A673 (cell line): ENCODE results near the gene ISG15. TPM values are rescaled to one million over a fixed set of nuclear protein-coding genes. Genes with fewer than 3 reads are reported as not detected.

Experiments
- Bru-seq: library from RNA; stranded (reverse); fragments of 400-500 nt; gene quantifications from one replicate; lab custom pipeline; 2021; lab: Mats Ljungman, UMichigan
- BruChase-seq, 2 experiments: library from RNA; stranded (reverse); fragments of 400-500 nt; gene quantifications; one replicate each; lab custom pipeline; 2021; lab: Mats Ljungman, UMichigan
- BruUV-seq: library from RNA; stranded (reverse); fragments of 400-500 nt; replicated peaks from 2 replicates; lab custom pipeline; 2021; lab: Mats Ljungman, UMichigan
- CTCF ChIA-PET: fragments of 300-600 bp; sonication (Branson Sonifier 250); formaldehyde crosslinking; loops from one replicate; lab custom pipeline; 2022; ENCODE audit warnings: antibody characterized with exemption; lab: Charles Lee
- POLR2A ChIA-PET: fragments of 300-600 bp; sonication (Branson Sonifier 250); formaldehyde crosslinking; loops from one replicate; lab custom pipeline; 2022; ENCODE audit warnings: antibody characterized with exemption; ENCODE audit not compliant: low non-redundant PET; lab: Charles Lee
- DNase-seq: peaks from one replicate; pipeline ENCODE4 v3.0.0-alpha.2; 2015; ENCODE audit warnings: low spot score
- H3K27ac ChIP-seq: fragments of 200-600 bp; sonication (generic); 2 replicates; pipeline ENCODE4 v1.5.1; 2016; ENCODE audit warnings: mixed run types, low read depth, mild to moderate bottlenecking, mixed read lengths, antibody characterized with exemption, low read length; ENCODE audit not compliant: poor library complexity, severe bottlenecking
- H3K27me3 ChIP-seq: fragments of 200-600 bp; sonication (generic); replicated peaks from 2 replicates; pipeline ENCODE4 v1.6.1; 2017; ENCODE audit warnings: mixed run types, low read depth, mild to moderate bottlenecking, mixed read lengths, antibody characterized with exemption, low read length; ENCODE audit not compliant: insufficient read depth, poor library complexity
- H3K36me3 ChIP-seq: fragments of 200-600 bp; sonication (generic); 2 replicates; pipeline ENCODE4 v1.6.1; 2016; ENCODE audit warnings: mixed run types, mild to moderate bottlenecking, mixed read lengths, antibody characterized with exemption, low read length; ENCODE audit not compliant: insufficient read depth, poor library complexity, severe bottlenecking
- H3K4me1 ChIP-seq: fragments of 200-600 bp; sonication (generic); 2 replicates; pipeline ENCODE4 v1.6.1; 2017; ENCODE audit warnings: mixed run types, mild to moderate bottlenecking, mixed read lengths, antibody characterized with exemption, low read length; ENCODE audit not compliant: insufficient read depth, poor library complexity, severe bottlenecking
- H3K4me3 ChIP-seq: fragments of 200-600 bp; sonication (generic); 2 replicates; pipeline ENCODE4 v1.5.1; 2016; ENCODE audit warnings: low read depth, mixed run types, mild to moderate bottlenecking, mixed read lengths, low read length; ENCODE audit not compliant: poor library complexity, severe bottlenecking
- H3K9me3 ChIP-seq: fragments of 200-600 bp; sonication (generic); 2 replicates; pipeline ENCODE4 v1.6.1; 2016; ENCODE audit warnings: mixed run types, low read depth, mild to moderate bottlenecking, mixed read lengths, antibody characterized with exemption, low read length; ENCODE audit not compliant: poor library complexity, severe bottlenecking
- CTCF ChIP-seq: fragments of 300-800, 200-600 bp; sonication (generic); conservative IDR thresholded peaks from 2 replicates; pipeline ENCODE4 v1.5.1; 2017; ENCODE audit warnings: low read depth, mild to moderate bottlenecking, antibody characterized with exemption, low read length, moderate library complexity, mixed read lengths
- EZH2 ChIP-seq: fragments of 200-600 bp; sonication (generic); IDR thresholded peaks from 2 replicates; pipeline ENCODE4 v1.6.1; 2017; ENCODE audit warnings: borderline replicate concordance, low read depth, mild to moderate bottlenecking, mixed read lengths, antibody characterized with exemption, low read length; ENCODE audit not compliant: poor library complexity, severe bottlenecking
- intact Hi-C: fragments of 100-400 bp; cut with micrococcal nuclease; formaldehyde crosslinking; loops from one replicate; pipeline ENCODE4 v1.10.0; 2022; ENCODE audit not compliant: unreplicated experiment
- long read RNA-seq: library from polyadenylated mRNA; stranded (forward); transcript quantifications from one replicate; pipeline ENCODE4 v2.0.0, GENCODE V29; 2022
- total RNA-seq: library from RNA; stranded (reverse); gene quantifications from 2 replicates; pipeline ENCODE4 v1.2.3, GENCODE V29; 2021

The ISG15 gene
- total RNA-seq (45.3 and 55.6 TPM in 2 replicates), Bru-seq, nascent RNA (percentile 45 among the genes with signal in this experiment), BruChase-seq, experiment 1, labeled RNA remaining after a 2-hour chase (percentile 49 among the genes with signal in this experiment), BruChase-seq, experiment 2, labeled RNA remaining after a 6-hour chase (percentile 61 among the genes with signal in this experiment)
- long read RNA-seq, transcript ISG15-201 (2 exons, 711 nt): major isoform, 67 of 69 reads
- long read RNA-seq, partial matches to known transcripts: 0 of 69 reads
- long read RNA-seq, other reads (novel, unspliced or antisense): 2 of 69 reads

DNA sequence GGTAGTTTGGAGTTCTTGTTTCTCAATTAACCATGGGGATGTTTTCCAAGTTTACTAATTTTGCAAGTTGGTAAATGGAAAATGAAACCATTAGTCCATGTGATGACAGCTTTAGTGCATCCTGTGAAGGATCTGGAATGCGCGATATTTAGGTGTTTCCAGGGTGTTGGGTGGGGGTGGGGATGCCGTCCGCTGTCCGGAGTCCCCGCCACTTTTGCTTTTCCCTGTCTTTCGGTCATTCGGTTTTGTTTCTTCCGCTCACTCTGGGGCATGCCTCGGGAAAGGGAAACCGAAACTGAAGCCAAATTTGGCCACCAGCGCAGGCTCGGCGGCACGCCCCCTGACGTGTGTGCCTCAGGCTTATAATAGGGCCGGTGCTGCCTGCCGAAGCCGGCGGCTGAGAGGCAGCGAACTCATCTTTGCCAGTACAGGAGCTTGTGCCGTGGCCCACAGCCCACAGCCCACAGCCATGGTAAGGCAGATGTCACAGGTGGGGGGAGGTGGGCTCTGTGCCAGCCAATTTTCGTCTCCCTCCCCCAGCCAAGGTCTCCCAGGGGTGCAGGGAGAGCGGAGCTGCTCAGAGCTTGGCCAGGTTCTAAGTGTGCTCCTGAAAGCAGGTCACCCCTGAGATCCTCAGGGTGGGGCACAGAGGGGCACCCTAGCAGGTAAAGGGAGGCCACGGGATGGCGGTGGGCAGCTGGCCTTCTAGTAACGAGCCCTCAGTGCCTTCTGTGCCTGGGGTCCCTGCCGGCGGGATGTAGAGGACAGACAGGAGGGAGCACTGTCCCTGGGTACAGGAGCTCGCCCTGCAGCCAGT, at the start of gene ISG15:
Gene ISG15 (plus strand): TSS at position 393 of the 817 bp plus-strand sequence. CDS start 77 bp downstream, at position 470.
- peak within 1 kb of the TSS; percentile 53 for H3K4me3 ChIP-seq
- H3K27ac ChIP-seq: peak within 1 kb of the TSS; percentile 85
- peak; percentile 90 for DNase-seq
- TSS peak; percentile 83 for BruUV-seq
- intact Hi-C loops: no loop called here
- ChIA-PET CTCF (interaction anchor here (1.2 to 1.9 kb wide), 3 partner anchors 9 to 51 kb away, joined by 3 to 14 read pairs (median 5); no protein-coding TSS in a partner anchor), POLR2A (no interaction called here)
- no peaks in the 10 kb centered on the region for H3K36me3 ChIP-seq
- H3K4me1 ChIP-seq: peaks cover 15% of the 10 kb centered on the region
- H3K9me3 ChIP-seq: no peaks in the 10 kb centered on the region
- H3K27me3 ChIP-seq: no peaks in the 10 kb centered on the region
- no peak for TF ChIP-seq CTCF

GRCh38 chr1:963746-964525, 49.4 kb upstream of the ISG15 start:
- no peaks in the 10 kb centered on the region for H3K27me3 ChIP-seq
- intact Hi-C loops: no loop called here
- no peak for TF ChIP-seq CTCF
- no peak for TF ChIP-seq EZH2
- CTCF ChIA-PET: no interaction called here
- no peak for DNase-seq
- peaks cover 8% of the 10 kb centered on the region for H3K4me1 ChIP-seq
- no peak overlapping the region for H3K4me3 ChIP-seq
- no TSS peak for BruUV-seq
- H3K36me3 ChIP-seq: peaks cover 6% of the 10 kb centered on the region
- POLR2A ChIA-PET: no interaction called here
- H3K9me3 ChIP-seq: no peaks in the 10 kb centered on the region
- no peak overlapping the region for H3K27ac ChIP-seq
